ENCODE measurements around the gene PLAC9. TPM values are rescaled to one million over a fixed set of nuclear protein-coding genes. Genes with fewer than 3 reads are reported as not detected.

Gene PLAC9
- total and polyA plus RNA-seq, 2 donors (not counting 3 experiments of a cell fraction or from before 2014, with no cell fraction given) = 1.7 to 2.0 TPM

- Histone ChIP-seq H4K20me1 (replicated peaks; ENCODE audit: control insufficient read depth, extremely low read depth, insufficient read depth, low read length) (no peaks in the 10 kb centered on the region), H3K27me3 (ENCODE audit: control insufficient read depth in 2 of 2, insufficient read depth in 2 of 2, low read length in 2 of 2) (no peaks in the 10 kb centered on the region), H3K4me3 (replicated peaks in 1 of 3; ENCODE audit: insufficient read depth in 1 of 3, low read depth in 1 of 3, low read length in 3 of 3) (no peak overlapping the region), H3K27ac (ENCODE audit: insufficient read depth, low read depth, low read length) (no peak overlapping the region), H2AFZ (ENCODE audit: low read depth, low read length) (no peak overlapping the region), H3K9ac (replicated peaks; ENCODE audit: extremely low read depth, insufficient read depth, low read length) (no peak overlapping the region), H3K36me3 (ENCODE audit: control insufficient read depth in 2 of 2, extremely low read depth in 1 of 2, insufficient read depth in 2 of 2, low read length in 2 of 2) (peaks cover 9 to 20% of the 10 kb centered on the region in 2 experiments), H3K4me1 (ENCODE audit: control insufficient read depth, extremely low read depth, insufficient read depth, low read length) (peaks cover 6% of the 10 kb centered on the region), H3K9me3 (replicated peaks; ENCODE audit: control insufficient read depth, insufficient read depth, low read length) (no peaks in the 10 kb centered on the region), H3K9me1 (replicated peaks; ENCODE audit: control insufficient read depth, extremely low read depth, insufficient read depth, low read length) (no peaks in the 10 kb centered on the region), H3K4me2 (ENCODE audit: insufficient read depth, low read length) (no peak overlapping the region), H3K79me2 (ENCODE audit: control insufficient read depth, insufficient read depth, low read length) (no peaks in the 10 kb centered on the region)
- POLR2A ChIA-PET = no interaction called here
- TF ChIP-seq POLR2A (IDR thresholded peaks at IDR 0.05; ENCODE audit: low read depth, low read length) (no peak), MYC (IDR thresholded peaks at IDR 0.05; ENCODE audit: low read depth, low read length) (no peak), EZH2 (IDR thresholded peaks at IDR 0.05; ENCODE audit: borderline replicate concordance, low read depth, low read length, severe bottlenecking) (no peak), POLR2AphosphoS5 (IDR thresholded peaks at IDR 0.05; ENCODE audit: insufficient read depth, low read depth, low read length) (no peak), FOS (IDR thresholded peaks at IDR 0.05; ENCODE audit: borderline replicate concordance, insufficient read depth, low read length) (no peak), JUN (IDR thresholded peaks at IDR 0.05; ENCODE audit: borderline replicate concordance, insufficient read depth, insufficient read length, low read depth) (no peak), GATA2 (IDR thresholded peaks at IDR 0.05; ENCODE audit: insufficient read depth, insufficient read length, low read depth, low read length) (no peak)
- TF ChIP-seq, protein P1, sequence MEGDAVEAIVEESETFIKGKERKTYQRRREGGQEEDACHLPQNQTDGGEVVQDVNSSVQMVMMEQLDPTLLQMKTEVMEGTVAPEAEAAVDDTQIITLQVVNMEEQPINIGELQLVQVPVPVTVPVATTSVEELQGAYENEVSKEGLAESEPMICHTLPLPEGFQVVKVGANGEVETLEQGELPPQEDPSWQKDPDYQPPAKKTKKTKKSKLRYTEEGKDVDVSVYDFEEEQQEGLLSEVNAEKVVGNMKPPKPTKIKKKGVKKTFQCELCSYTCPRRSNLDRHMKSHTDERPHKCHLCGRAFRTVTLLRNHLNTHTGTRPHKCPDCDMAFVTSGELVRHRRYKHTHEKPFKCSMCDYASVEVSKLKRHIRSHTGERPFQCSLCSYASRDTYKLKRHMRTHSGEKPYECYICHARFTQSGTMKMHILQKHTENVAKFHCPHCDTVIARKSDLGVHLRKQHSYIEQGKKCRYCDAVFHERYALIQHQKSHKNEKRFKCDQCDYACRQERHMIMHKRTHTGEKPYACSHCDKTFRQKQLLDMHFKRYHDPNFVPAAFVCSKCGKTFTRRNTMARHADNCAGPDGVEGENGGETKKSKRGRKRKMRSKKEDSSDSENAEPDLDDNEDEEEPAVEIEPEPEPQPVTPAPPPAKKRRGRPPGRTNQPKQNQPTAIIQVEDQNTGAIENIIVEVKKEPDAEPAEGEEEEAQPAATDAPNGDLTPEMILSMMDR (IDR thresholded peaks at IDR 0.05; ENCODE audit: extremely low read depth in 1 of 2, insufficient read depth in 1 of 2, low read depth in 1 of 2, low read length in 2 of 2) = no peak
- TF ChIP-seq, protein P2, sequence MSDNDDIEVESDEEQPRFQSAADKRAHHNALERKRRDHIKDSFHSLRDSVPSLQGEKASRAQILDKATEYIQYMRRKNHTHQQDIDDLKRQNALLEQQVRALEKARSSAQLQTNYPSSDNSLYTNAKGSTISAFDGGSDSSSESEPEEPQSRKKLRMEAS (IDR thresholded peaks at IDR 0.05; ENCODE audit: insufficient read depth, insufficient read length) = no peak
- dilution Hi-C loops (cut with MboI; ENCODE audit: extremely low pct_ligation_motif_present, low sequenced_read_pairs) = no loop called here
- DNase-seq (ENCODE audit: low read depth, low spot score) (no peak), FAIRE-seq (no peak)
- intact Hi-C loops (cut with micrococcal nuclease) = no loop called here
- CTCF ChIA-PET = interaction anchor here (2.2 kb wide), 1 partner anchor 10 kb away, joined by 10 read pairs; no protein-coding TSS in a partner anchor
- no TSS peak for BruUV-seq (replicated peaks)
Measured at GRCh38 chr10:80153460-80153859, 20.9 kb downstream of the PLAC9 start.
